Measurements from ENCODE around the gene OCSTAMP.

GRCh38 chr20:46546936-46547335, 3.5 kb downstream of the OCSTAMP start:
- TF ChIP-seq CTCF (IDR thresholded peaks at IDR 0.05), result no peak
- no peak for TF ChIP-seq POLR2A (IDR thresholded peaks at IDR 0.05)

Data from adrenal gland (tissue), 5 donors.